ENCODE measurements around the gene HLA-A. TPM values are rescaled to one million over a fixed set of nuclear protein-coding genes. Genes with fewer than 3 reads are reported as not detected.

HLA-A gene
- total RNA-seq, 1 donor from 2014 or later: 252 TPM

DNA sequence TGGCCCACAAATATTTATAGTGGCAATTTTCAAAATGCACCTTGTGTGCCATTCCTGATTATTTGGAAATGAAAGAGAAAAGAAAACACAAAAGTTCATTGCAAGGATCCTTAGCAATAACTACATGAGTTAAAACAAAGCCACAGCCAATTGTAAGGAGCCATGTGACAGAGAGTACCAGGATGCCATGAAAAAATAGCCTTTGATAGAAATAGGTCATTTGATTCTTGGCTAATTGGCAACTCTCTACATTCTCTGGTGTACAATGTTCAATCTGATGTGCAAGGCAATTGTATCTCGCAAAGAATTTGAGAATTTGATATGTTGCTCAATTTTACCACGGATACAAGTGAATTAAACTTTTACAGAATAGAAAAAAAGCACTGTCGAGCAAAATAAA lies 9.6 kb downstream of the HLA-A start:
- no peaks in the 10 kb centered on the region for H3K27me3 ChIP-seq (ENCODE audit: low read depth)
- no peak for DNase-seq
- H3K4me3 ChIP-seq: no peak overlapping the region
- no peak for TF ChIP-seq CTCF (IDR thresholded peaks at IDR 0.05; ENCODE audit: borderline replicate concordance)
- H3K36me3 ChIP-seq: no peaks in the 10 kb centered on the region
- H3K4me1 ChIP-seq: peaks cover 5% of the 10 kb centered on the region
- no peaks in the 10 kb centered on the region for H3K9me3 ChIP-seq (replicated peaks)
- intact Hi-C loops (cut with micrococcal nuclease): no loop called here
- peak overlapping the region; percentile 23 for H3K27ac ChIP-seq (replicated peaks)

DNA sequence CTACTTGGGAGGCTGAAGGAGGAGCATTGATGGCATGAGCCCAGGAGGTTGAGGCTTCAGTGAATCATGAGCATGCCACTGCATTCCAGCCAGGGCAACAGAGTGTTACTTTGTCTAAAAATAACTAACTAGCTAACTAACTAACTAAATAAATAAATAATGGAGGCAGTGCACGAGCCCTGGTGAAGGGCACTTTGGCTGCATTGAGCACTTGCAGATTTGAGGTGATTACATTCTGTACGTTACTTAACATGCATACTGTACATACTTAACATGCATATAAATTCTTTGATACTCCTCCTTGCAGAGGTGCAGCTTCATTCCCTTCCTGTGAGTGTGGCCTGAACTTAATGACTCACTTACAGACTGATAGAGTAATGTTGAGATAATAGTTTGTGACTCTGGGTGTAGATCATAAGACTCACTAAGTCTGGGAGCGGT lies 10.7 kb downstream of the HLA-A start:
- H3K27me3 ChIP-seq (ENCODE audit: low read depth): no peaks in the 10 kb centered on the region
- no peaks in the 10 kb centered on the region for H3K9me3 ChIP-seq (replicated peaks)
- H3K4me1 ChIP-seq: peaks cover 5% of the 10 kb centered on the region
- TF ChIP-seq CTCF (IDR thresholded peaks at IDR 0.05; ENCODE audit: borderline replicate concordance): no peak
- DNase-seq: no peak
- H3K36me3 ChIP-seq: no peaks in the 10 kb centered on the region
- intact Hi-C loops (cut with micrococcal nuclease): no loop called here
- no peak overlapping the region for H3K4me3 ChIP-seq
- H3K27ac ChIP-seq (replicated peaks): peak overlapping the region; percentile 56

GRCh38 chr6:29953686-29954085 lies 11.4 kb downstream of the HLA-A start:
- no peaks in the 10 kb centered on the region for H3K9me3 ChIP-seq (replicated peaks)
- peak overlapping the region; percentile 56 for H3K27ac ChIP-seq (replicated peaks)
- TF ChIP-seq CTCF (IDR thresholded peaks at IDR 0.05; ENCODE audit: borderline replicate concordance): no peak
- no peaks in the 10 kb centered on the region for H3K36me3 ChIP-seq
- no peak overlapping the region for H3K4me3 ChIP-seq
- H3K4me1 ChIP-seq: peaks cover 5% of the 10 kb centered on the region
- DNase-seq: no peak
- H3K27me3 ChIP-seq (ENCODE audit: low read depth): no peaks in the 10 kb centered on the region
- intact Hi-C loops (cut with micrococcal nuclease): no loop called here

- no peak for DNase-seq
- Histone ChIP-seq H3K4me1 (peaks cover 5% of the 10 kb centered on the region), H3K27ac (replicated peaks) (no peak overlapping the region), H3K9me3 (replicated peaks) (no peaks in the 10 kb centered on the region), H3K36me3 (no peaks in the 10 kb centered on the region), H3K4me3 (no peak overlapping the region), H3K27me3 (ENCODE audit: low read depth) (no peaks in the 10 kb centered on the region)
- TF ChIP-seq CTCF (IDR thresholded peaks at IDR 0.05; ENCODE audit: borderline replicate concordance): no peak
- intact Hi-C loops (cut with micrococcal nuclease): no loop called here
These were observed 11.9 kb downstream of the HLA-A start for GRCh38 chr6:29954272-29954671.

- peak overlapping the region; percentile 48 for H3K27ac ChIP-seq (replicated peaks)
- H3K4me1 ChIP-seq: peaks cover 5% of the 10 kb centered on the region
- no peaks in the 10 kb centered on the region for H3K27me3 ChIP-seq (ENCODE audit: low read depth)
- intact Hi-C loops (cut with micrococcal nuclease): loop anchor here (5.0 kb wide), 1 partner anchor 158 kb away; no protein-coding TSS in a partner anchor
- no peak for TF ChIP-seq CTCF (IDR thresholded peaks at IDR 0.05; ENCODE audit: borderline replicate concordance)
- H3K36me3 ChIP-seq: no peaks in the 10 kb centered on the region
- no peaks in the 10 kb centered on the region for H3K9me3 ChIP-seq (replicated peaks)
- no peak for DNase-seq
- H3K4me3 ChIP-seq: no peak overlapping the region
These were observed 13.5 kb downstream of the HLA-A start for GRCh38 chr6:29955783-29956182.

Data from left ventricle myocardium inferior (tissue), 1 donor.